GM18867 (cell line): ENCODE results near the gene OR8B4.
"Not testable (repeated sequence)": the region's sequence is repeated elsewhere in the genome, so short reads cannot be mapped to it uniquely, and the experiment has no call there.

ENCODE experiments used
- ATAC-seq: cut with Tn5 transposase; IDR thresholded peaks from one replicate; pipeline ENCODE4 v1.9.1; 2021; ENCODE audit warnings: mild to moderate bottlenecking, moderate library complexity; ENCODE audit not compliant: unreplicated experiment

Gene OR8B4, protein sequence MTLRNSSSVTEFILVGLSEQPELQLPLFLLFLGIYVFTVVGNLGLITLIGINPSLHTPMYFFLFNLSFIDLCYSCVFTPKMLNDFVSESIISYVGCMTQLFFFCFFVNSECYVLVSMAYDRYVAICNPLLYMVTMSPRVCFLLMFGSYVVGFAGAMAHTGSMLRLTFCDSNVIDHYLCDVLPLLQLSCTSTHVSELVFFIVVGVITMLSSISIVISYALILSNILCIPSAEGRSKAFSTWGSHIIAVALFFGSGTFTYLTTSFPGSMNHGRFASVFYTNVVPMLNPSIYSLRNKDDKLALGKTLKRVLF

DNA sequence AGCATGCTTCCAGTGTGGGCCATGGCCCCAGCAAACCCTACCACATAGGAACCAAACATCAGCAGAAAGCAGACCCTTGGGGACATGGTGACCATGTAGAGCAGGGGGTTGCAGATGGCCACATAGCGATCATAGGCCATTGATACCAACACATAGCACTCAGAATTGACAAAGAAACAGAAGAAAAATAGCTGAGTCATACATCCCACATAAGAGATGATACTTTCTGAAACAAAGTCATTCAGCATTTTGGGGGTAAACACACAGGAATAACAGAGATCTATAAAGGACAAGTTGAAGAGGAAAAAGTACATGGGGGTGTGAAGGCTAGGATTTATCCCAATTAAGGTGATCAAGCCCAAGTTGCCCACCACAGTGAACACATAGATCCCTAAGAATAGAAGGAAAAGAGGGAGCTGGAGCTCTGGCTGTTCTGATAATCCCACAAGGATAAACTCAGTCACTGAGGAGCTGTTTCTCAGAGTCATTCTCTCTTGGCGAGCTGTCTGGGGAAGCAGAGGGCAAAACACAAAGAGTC lies at the start of gene OR8B4:
OR8B4 (minus strand) TSS at position 488 of the 538 bp plus-strand sequence; CDS start at position 488, 0 bp downstream.
- ATAC-seq, result no peak

DNA sequence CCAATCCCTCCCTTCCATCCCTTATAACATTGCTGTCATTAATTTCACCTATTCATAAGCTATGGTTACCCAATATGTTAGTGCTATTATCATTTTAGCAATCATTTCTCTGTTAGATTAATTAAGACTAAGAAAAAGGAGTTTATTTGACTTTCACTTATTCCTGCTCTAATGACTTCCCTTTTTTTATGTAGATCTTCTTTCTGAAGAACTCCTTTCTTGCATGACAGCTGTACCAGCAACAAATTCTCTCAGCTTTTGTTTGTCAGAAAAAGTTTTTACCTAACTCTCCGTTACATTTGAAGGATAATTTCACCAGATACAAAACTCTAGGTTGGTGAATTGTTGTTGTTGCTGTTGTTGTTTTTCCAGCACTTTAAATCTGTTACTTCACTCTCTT lies 49.4 kb upstream of the OR8B4 start:
- ATAC-seq, result no peak

DNA sequence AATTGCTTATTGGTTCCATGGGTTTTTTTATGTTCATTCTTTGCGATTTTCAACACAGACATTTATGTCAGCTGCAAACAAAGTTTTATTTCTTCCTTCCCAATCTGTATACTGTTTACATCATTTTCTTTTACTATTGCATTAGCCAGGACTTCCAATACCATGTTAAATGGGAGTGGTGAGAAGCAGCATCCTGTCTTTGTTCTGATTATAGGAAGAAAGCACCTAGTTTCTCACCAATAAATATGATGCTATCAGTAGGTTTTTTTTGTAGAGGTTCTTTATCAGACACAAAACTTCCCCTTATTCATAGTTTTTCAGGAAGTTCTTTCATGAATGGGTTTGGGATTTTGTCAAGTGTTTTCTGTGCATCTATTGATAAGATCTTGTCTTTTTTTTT lies 48.8 kb upstream of the OR8B4 start:
- no peak for ATAC-seq

DNA sequence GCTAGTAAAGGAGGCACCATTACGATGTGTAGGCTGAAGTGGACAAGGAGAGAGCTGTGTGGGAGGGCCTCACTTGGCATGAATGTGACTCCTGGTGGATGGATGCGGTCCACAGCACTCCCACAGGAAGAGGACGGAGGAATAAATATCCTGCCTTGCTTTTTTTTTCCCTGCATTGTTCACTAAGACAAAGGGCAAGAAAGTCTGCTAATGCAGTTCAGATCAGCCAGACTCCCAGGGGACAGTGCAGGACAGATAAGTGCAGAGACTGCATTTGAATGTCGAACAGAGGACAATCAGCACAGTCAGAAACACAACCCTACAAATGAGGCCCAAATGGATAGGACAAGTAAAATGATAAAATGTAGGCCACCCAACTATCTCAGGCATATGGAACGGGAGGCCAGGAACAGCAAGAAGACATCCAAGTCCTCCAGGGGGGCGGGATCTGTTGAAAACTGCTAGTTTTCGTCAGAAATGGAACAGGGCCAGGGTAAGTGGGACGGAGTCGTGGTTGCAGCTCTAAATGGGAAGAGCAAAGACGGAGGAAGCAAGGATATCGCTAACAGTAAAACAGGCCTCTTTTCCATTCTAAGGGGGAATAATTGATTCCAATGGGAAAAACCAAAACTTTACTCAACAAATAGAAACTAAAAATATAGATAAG lies 46.0 kb upstream of the OR8B4 start:
- no peak for ATAC-seq

DNA sequence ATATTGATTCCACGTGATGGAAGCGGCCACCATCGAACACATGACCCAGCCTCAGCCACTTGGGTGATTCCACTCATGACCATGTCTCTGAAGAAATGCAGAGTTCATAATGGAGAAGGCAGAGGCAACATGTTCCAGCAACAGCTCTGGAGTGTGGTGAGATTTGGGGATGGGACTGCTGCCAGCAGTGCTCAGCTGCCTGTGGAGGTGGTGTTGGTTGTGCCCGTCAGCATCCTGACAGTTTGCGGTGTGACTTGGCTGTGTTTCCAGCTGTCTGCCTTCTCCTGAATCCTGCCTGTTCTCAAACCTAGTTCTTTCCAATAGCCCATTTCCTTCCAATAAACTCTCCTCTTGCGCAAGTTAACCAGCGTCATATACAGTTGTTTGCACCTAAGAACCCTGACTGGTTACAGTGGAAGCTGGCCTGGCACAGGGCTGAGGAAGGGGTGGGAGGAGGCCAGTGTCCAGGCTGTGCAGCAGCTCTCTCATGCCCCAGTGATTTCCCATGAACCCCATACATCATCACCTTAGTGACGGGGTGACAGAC lies 42.8 kb upstream of the OR8B4 start:
- no peak for ATAC-seq

DNA sequence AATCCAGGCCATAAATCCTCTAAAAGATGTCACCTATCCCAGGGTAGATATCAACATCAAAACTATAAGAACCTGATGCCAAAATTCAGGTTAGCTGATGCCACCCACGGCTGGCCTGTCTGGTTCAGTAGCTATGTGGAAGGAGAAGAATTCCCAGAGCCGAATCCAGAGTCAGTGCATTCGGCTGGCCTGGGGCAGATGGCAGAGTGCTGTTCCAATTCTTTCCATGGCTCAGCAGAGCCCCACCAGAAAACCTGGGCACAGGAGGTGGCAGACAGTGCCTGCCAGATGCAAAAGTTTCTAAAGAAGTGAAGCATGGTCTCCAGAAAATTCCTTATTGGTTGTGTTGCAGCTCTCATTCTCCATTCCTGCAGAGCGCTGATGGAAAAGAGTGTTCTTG lies 40.7 kb upstream of the OR8B4 start:
- no peak for ATAC-seq

DNA sequence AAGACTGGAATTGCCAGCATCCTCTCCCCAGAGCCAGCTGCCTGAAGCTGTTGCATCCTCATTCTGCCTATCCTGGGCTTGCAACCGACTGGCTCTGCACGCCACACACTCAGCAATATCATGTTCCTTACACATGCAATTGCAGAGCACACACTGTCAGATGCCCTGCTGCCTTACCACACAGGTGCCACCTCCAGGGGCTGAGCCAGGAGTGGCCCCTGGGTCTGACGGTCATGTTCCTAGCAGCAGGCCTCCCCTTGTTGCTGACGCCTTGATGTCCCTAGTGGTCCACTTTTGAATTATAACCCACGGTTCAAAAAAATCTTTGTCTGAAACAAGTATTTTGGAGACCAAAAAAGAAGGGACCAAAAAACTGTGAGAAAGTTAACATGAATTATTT lies 39.3 kb upstream of the OR8B4 start:
- ATAC-seq, result no peak

DNA sequence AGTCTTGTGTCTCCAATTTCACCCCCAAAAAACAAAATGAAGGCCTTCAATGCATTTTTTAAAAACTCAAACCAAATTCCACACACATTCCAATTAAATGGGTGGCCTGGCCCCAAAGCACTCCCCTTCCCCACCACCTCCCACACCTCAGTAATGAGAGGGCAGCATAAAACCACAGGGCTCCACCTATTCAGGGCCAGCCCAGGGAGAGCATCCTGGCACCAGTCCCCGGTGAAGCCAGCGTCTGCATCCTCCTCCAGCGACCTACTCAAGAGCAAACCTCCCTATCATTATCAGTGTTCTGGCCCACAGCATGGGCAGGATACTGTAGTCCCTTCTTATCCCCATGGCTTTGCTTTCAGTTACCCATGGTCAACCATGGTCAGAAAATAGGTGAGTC lies 38.7 kb upstream of the OR8B4 start:
- no peak for ATAC-seq

DNA sequence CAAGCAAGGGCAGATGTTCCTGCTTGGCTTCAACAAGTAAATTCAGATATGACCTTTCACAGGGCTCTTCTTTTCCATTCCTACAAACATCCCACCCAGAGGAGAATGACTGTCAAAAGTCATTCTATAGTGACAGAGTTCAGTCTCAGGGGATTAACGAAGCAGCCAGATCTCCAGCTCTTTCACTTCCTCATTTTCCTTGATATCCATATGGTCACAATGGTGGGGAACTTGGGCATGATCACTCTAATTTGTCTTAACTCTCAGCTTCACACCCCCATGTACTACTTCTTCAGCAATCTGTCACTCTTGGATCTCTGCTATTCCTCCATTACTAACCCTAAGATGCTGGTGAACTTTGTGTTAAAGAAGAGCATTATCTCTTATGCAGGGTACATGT lies 35.8 kb upstream of the OR8B4 start:
- ATAC-seq, result no peak

DNA sequence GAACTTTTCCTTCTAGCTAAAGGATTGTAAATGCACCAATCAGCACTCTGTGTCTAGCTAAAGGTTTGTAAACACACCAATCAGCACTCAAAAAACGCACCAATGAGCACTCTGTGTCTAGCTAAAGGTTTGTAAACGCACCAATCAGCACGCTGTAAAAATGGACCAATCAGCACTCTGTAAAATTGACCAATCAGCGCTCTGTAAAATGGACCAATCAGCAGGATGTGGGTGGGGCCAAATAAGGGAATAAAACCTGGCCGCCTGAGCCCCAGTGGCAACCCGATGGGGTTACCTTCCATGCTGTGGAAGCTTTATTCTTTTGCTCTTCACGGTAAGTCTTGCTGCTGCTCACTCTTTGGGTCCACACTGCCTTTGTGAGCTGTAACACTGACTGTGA lies 34.7 kb upstream of the OR8B4 start:
- ATAC-seq, result not testable (repeated sequence)

DNA sequence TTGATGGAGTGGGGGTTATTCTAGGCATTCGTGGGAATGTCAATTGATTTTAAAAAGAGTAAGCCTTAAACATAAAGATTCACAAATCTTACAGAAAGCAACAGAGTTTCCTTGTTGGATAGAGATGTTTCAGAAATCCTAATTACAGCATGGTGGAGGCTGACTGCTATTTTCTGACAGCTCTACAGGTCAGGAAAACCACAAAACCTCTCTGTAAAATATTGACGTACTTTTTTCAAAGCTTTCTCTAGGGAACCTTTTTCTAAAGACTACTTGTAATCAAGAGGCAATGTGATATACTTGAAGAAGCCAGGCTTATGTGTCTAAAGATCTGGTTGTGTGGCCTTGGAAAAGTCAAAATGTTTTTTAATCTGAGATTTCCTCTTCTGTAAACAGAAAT lies 29.9 kb upstream of the OR8B4 start:
- ATAC-seq, result no peak

DNA sequence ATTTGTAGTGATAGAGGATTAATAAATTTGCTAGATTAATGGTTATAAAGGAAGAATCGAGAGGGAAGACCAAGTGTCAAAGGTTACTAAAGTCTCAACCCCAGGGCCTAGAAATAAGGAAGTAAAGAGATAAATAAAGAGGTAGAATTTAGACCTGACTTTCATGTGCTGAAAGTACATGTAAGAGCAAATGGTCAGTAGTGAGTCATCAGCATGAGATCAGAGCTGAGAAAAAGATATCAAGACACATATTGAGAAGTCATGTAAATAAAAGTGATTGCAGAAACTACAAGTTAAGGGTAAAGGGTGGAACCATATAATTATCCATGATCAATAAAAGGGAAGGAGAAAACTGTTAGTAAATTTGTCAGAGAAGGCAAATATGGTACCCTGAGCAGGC lies 22.2 kb upstream of the OR8B4 start:
- no peak for ATAC-seq

DNA sequence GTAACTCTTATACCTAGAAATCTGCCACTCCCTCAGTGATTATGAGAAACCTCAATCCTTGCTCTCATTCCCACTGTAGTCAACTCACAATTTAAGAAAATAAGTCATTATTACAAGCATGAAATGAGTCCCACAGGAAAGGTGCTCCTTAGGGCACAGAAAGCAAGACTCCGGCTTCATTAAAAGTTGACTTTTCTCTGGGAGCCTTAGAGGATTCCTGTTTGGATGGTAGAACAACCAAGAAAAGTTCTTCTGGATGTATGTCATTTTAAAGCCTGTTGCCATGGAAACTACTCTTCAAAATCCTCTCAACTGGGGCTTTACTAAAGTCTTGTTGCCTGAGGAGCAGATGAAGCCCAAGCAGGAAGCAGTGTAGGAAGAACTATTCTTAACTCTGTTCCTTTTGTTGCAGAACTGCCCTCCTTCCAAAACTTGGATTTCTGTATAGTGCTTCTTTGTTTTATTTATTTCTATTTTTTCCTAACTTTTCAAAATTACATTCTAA lies 21.0 kb upstream of the OR8B4 start, which contains the start of gene OR8B8:
OR8B8 (minus strand) TSS at position 51 of the 505 bp plus-strand sequence. CDS start 4,611 bp downstream, outside the sequence.
- ATAC-seq, result no peak

DNA sequence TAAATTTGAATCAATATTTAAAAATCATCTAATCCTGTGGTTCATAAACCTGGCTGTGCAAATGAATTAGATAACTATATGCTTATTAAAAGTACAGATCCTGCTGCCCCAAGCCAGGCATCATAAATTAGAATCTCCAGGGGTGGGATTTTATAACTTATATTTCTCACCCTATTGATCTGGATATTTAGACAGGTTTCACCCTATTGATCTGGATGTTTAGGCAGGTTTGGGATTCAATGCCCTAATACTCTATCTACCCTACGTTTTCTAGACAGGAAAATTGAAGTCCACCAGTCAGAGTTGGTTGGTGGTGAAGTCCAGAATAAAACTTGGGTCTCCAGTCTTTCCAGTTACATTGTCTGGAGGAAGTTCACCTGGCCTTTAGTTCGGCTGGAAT lies 18.2 kb upstream of the OR8B4 start:
- no peak for ATAC-seq

DNA sequence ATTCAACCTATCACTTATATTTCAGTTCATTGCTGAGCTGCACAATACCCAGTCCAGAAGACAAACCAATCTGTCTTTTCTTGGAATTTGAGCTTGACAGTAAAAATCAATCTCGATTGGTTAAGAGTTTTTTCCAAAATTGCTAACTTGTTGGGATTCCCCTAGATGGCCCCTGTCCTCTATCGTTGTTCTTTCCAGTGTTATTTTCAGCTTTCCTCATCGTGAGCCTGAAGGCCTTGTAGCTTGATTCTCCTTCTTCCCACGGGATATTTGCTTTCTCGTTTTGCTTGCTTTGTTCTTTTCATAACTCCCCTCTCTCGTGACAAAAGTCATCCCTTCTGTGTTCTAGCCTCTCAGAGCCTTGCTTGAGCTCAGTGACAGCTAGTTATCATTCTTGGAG lies 17.8 kb upstream of the OR8B4 start:
- ATAC-seq, result no peak

DNA sequence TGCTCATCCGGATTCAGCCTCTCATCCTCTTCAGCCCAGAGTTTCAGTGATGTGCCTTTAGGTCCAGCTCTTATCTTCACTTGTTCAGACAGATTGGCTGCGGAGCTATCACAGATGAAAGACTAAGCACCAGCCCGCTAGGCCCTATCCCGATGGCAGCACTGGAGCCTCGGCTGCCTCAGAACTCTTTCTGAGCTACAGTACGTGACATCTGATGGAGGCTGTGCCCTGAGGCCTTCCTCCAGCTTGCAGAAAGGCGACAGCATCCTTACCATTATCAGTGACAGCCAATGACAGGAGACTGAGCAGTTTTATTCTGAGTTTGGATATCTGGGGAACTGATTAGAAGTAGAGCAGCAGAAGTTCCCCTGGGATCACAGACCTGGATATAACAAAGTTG lies 16.8 kb upstream of the OR8B4 start:
- no peak for ATAC-seq

DNA sequence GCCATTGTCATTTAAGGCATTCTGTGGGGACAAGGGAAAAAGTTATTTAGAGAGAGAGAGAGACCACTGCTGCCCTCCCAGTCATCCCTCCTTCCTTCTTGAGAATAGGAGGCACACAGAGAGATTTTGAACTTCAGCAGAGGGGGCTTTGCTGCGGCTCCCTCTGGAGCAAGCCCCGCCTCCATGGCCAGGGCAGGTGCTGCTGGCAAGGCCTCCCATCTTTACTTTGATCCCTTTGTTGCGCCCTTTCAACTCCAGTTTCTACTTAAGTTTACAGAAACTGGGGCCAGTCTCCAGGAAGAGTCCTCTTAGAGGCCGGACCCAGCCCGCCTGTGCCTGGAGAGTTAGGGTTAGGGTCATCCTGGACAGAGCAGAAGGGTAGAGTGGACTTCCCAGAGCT lies 16.4 kb upstream of the OR8B4 start:
- ATAC-seq, result no peak

DNA sequence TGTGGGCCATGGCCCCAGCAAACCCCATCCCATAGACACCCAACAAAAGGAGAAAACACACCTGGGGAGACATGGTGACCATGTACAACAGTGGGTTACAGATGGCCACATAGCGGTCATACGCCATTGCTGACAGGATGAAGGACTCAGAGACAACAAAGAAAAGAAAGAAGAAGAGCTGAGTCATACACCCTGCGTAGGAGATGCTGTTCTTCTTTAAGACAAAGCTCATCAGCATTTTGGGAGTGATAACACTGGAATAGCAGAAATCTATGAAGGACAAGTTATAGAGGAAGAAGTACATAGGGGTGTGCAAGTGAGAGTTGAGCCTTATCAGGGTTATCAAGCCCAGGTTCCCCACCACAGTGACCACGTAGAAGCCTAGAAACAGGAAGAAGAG lies 15.9 kb upstream of the OR8B4 start:
- ATAC-seq, result no peak

DNA sequence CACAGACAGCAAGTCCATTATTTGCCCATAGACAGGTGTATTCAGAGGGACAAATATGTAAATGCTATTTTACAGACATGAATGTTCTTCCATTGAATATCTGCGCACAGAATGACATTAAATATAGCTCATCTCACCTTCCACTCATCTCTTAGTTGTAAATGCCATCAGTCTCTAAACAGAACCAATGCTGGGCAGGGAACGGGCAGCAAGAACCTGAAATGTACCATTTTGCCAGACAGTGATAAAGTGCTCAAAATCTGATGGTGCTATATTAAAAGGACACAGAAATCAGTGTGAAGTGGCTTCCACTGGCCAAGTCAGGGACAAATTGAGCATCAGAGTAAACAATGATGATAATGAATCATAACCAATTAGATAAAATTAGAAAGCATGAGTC lies 10.0 kb upstream of the OR8B4 start:
- no peak for ATAC-seq

DNA sequence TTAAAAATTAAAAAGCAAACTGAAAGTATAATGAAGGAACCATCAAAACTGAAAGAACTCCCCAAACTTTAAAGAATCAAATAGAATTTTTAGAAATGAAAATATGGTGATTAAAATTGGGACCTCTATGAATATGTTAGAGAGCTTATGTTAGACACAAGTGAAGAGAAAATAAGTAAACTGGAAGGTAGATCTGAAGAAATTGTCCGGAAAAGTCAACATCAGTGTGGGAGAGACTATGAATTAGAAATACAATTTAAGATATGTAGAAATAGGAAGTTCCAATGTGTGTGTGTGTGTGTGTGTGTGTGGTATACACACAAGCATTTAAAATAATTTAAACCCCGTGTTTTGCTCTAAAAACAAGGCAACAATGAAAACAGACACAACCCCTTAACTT lies 4.9 kb upstream of the OR8B4 start:
- ATAC-seq, result no peak

DNA sequence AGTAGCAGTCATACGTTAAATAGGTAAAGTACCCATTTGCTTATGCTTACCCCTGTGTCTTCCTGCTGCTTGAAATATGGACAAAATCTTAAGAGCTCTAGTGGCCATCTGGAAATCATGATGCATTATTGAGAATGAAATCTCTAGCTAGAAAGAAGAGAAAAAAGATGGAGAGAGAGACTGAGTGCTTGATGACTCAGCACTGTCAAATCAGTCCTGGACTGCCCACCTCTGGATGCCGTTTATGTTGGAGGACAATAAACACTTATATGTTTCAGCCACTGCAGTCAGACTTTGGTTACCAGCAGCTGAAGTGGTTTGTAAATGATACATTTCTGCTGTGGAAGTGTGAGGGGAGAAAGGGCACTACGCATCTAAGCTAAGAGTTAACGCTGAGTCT lies 3.6 kb downstream of the OR8B4 start:
- ATAC-seq, result no peak

DNA sequence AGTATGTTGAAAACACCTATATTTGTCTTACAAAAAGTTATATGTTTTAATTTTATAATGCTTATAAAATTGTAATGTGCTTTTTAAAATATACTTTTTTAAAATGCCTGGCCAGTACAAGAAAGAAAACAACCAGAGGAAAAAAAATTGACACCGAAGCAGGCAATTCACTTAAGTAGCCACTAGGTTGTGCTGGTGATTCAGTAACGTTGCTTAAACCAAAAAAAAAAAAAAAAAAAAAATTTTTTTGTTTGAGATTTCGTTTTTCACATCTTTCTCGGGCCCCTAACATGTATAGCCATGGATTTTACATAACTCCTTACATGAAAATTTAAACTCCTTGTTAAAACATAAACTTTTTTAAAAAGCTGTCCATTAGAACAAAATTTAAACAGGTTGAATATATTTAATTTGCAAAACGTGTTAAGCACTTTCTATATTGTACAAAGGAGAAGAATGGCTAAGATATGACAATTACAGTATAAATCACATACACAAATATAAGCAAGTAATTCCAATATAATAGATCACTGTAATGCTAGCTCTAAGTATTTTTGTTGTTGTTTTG lies 9.2 kb downstream of the OR8B4 start:
- ATAC-seq, result peak; percentile 65
